KMS-11 (cell line): ENCODE measurements around the gene TOB1.

ENCODE experiments used
- H2AFZ ChIP-seq: fragments of 200-600 bp; sonication (generic); 2 replicates; pipeline ENCODE4 v1.6.1; 2016; ENCODE audit warnings: antibody characterized with exemption, mixed run types, low read depth
- H3K27ac ChIP-seq: fragments of 200-600 bp; sonication (generic); 2 replicates; pipeline ENCODE4 v1.6.1; 2016; ENCODE audit warnings: mild to moderate bottlenecking, mixed run types
- H3K27me3 ChIP-seq: fragments of 200-600 bp; sonication (generic); 2 replicates; pipeline ENCODE4 v1.6.1; 2017; ENCODE audit warnings: mild to moderate bottlenecking, low read depth, mixed run types, moderate library complexity; ENCODE audit not compliant: insufficient read depth
- H3K36me3 ChIP-seq: fragments of 200-600 bp; sonication (generic); 2 replicates; pipeline ENCODE4 v1.6.1; 2017; ENCODE audit warnings: mild to moderate bottlenecking, mixed run types; ENCODE audit not compliant: insufficient read depth
- H3K4me1 ChIP-seq: fragments of 200-600 bp; sonication (generic); 2 replicates; pipeline ENCODE4 v1.6.1; 2016; ENCODE audit warnings: mild to moderate bottlenecking, low read depth, mixed run types; ENCODE audit not compliant: poor library complexity, severe bottlenecking
- H3K4me2 ChIP-seq: fragments of 200-600 bp; sonication (generic); 2 replicates; pipeline ENCODE4 v1.7.0; 2016; ENCODE audit warnings: mild to moderate bottlenecking, mixed run types
- H3K4me3 ChIP-seq: fragments of 200-600 bp; sonication (generic); IDR thresholded peaks from 2 replicates; pipeline ENCODE4 v1.6.1; 2017; ENCODE audit warnings: low read depth, low read length, mixed read lengths; ENCODE audit not compliant: insufficient read depth
- H3K79me2 ChIP-seq: fragments of 200-600 bp; sonication (generic); 2 replicates; pipeline ENCODE4 v1.6.1; 2016; ENCODE audit warnings: low read depth, mixed run types; ENCODE audit not compliant: insufficient read depth
- H3K9ac ChIP-seq: fragments of 200-600 bp; sonication (generic); 2 replicates; pipeline ENCODE4 v1.6.1; 2016; ENCODE audit warnings: mild to moderate bottlenecking, mixed run types
- H4K20me1 ChIP-seq: fragments of 200-600 bp; sonication (generic); 2 replicates; pipeline ENCODE4 v1.6.1; 2016; ENCODE audit warnings: mild to moderate bottlenecking, mixed run types; ENCODE audit not compliant: insufficient read depth
- TF ChIP-seq, protein P1 (sequence below): fragments of 200-600 bp; sonication (generic); conservative IDR thresholded peaks from 2 replicates; pipeline ENCODE4 v1.6.1; 2017; ENCODE audit warnings: low read depth, mild to moderate bottlenecking, antibody characterized with exemption, low read length, moderate library complexity, mixed read lengths

Gene TOB1

DNA sequence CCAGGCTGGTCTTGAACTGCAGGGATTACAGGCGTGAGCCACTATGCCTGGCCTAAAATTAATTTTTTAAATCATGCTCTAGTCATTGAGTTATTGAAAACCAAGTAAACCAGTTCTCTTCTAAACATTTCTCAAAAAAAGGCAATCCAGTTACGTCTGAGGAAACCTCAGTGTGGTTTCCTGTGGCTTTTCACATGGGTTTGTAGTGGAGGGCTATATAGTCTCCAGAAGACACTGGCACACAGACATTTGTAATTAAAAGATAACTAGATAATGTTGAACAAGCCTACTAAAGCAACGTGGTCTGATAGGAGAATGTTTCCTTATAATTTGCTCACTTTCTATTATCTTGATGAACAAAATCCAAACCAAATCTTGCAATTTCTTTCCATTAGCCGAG lies 5.2 kb upstream of the TOB1 start:
- Histone ChIP-seq H3K4me3 (no peak overlapping the region), H3K9ac (no peak overlapping the region), H2AFZ (no peak overlapping the region), H3K4me1 (peaks cover 35% of the 10 kb centered on the region), H3K79me2 (no peaks in the 10 kb centered on the region), H4K20me1 (no peaks in the 10 kb centered on the region), H3K27me3 (no peaks in the 10 kb centered on the region), H3K4me2 (peak overlapping the region; percentile 9; the same call in 1 of the 2 replicates), H3K27ac (no peak overlapping the region), H3K36me3 (no peaks in the 10 kb centered on the region)
- TF ChIP-seq, protein P1, sequence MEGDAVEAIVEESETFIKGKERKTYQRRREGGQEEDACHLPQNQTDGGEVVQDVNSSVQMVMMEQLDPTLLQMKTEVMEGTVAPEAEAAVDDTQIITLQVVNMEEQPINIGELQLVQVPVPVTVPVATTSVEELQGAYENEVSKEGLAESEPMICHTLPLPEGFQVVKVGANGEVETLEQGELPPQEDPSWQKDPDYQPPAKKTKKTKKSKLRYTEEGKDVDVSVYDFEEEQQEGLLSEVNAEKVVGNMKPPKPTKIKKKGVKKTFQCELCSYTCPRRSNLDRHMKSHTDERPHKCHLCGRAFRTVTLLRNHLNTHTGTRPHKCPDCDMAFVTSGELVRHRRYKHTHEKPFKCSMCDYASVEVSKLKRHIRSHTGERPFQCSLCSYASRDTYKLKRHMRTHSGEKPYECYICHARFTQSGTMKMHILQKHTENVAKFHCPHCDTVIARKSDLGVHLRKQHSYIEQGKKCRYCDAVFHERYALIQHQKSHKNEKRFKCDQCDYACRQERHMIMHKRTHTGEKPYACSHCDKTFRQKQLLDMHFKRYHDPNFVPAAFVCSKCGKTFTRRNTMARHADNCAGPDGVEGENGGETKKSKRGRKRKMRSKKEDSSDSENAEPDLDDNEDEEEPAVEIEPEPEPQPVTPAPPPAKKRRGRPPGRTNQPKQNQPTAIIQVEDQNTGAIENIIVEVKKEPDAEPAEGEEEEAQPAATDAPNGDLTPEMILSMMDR: no peak

DNA sequence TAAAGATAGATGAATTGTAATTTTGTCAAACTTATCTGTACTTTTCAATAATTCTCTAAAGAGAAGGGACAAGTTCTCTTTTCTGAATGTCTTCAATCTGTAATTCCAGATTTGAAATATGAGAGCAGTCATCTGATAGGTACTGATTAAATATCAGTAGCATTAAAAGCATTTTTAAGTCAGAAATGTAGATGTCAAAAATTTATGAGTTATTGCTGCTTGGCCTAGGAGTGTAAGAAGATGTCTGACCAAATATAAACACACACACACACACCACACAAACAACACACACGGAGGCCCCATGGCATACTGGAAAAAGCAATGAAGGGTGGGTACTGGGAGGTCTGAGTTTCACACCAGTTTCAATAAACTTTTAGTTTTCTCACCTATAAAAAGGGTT lies 2.4 kb upstream of the TOB1 start:
- Histone ChIP-seq H3K79me2 (peaks cover 21% of the 10 kb centered on the region), H3K4me2 (peak overlapping the region; percentile 55), H3K36me3 (0 out of 2 replicates have a peak, but pooled peaks cover under 1% of the 10 kb centered on the region), H3K4me3 (no peak overlapping the region), H3K9ac (peak overlapping the region; percentile 90; the same call in 1 of the 2 replicates), H3K4me1 (peaks cover 44% of the 10 kb centered on the region), H4K20me1 (no peaks in the 10 kb centered on the region), H3K27me3 (no peaks in the 10 kb centered on the region), H2AFZ (no peak overlapping the region), H3K27ac (peak overlapping the region; percentile 96; the same call in 1 of the 2 replicates)
- TF ChIP-seq, protein P1: no peak

DNA sequence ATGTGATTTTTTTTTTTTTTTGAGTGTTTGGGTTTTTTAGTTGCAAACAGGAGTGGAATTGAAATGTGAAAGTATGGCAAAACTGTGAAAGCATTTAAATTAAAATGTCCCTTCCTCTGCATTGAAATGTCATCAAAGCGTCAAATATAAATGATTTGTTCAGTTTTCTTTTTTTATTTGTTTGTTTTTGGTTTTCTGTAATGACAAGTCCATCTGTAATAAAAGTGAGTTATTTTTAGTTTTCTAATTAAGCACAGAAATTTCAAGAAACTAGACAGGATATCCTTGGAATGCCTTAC lies 1.9 kb upstream of the TOB1 start:
- no peaks in the 10 kb centered on the region for H3K27me3 ChIP-seq
- peak overlapping the region; percentile 55 for H3K4me2 ChIP-seq
- H4K20me1 ChIP-seq: no peaks in the 10 kb centered on the region
- H3K9ac ChIP-seq: peak overlapping the region; percentile 90
- no peak overlapping the region for H3K4me3 ChIP-seq
- H2AFZ ChIP-seq: peak overlapping the region; percentile 81
- H3K27ac ChIP-seq: peak overlapping the region; percentile 96
- 0 out of 2 replicates have a peak, but pooled peaks cover 3% of the 10 kb centered on the region for H3K36me3 ChIP-seq
- H3K4me1 ChIP-seq: peaks cover 46% of the 10 kb centered on the region
- peaks cover 26% of the 10 kb centered on the region for H3K79me2 ChIP-seq
- TF ChIP-seq, protein P1: no peak

DNA sequence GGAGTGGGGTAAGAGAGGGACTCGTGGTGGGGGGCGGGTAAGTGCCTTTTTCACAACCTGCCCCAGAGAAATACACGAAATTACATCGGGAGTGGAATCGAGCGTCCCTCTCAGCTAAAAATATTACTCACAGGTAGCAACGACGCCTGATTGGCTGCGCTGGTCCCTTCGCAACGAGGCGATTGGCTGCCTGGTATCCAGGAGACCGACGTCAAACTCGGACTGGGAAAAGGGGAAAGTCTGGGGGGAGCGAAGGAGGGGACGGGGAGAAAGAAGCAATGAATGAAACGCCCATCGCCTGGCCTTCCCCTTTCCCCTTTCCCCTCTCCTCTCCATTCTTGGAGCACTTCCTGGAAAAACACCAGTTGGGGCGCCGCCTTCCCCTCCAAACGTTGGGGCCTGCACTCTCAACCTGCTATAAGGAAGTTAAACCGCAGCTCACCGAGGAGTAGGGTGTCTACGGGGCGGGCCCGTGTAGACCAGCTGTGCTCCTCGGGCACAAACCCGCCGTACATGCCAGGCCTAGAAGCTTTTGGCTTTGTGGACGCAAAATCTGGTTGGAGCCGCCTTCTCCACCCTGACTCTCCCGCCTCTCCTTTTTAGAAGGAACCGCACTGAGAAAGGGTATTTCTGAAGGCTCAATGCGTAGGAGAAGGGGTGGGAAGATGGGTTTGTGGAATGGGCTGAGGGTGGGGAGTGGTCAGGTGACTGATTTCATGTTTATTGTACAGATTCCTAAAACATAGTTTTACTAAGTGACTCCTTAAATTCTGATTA lies 1.4 kb upstream of the TOB1 start:
- Histone ChIP-seq H3K27ac (peak overlapping the region; percentile 96), H3K36me3 (0 out of 2 replicates have a peak, but pooled peaks cover 3% of the 10 kb centered on the region), H3K4me3 (no peak overlapping the region), H4K20me1 (no peaks in the 10 kb centered on the region), H2AFZ (peak overlapping the region; percentile 81), H3K4me2 (peak overlapping the region; percentile 55), H3K4me1 (peaks cover 46% of the 10 kb centered on the region), H3K9ac (peak overlapping the region; percentile 90), H3K27me3 (no peaks in the 10 kb centered on the region), H3K79me2 (peaks cover 32% of the 10 kb centered on the region)
- TF ChIP-seq, protein P1: no peak
